ENCODE measurements around the gene RAD51B. TPM values are rescaled to one million over a fixed set of nuclear protein-coding genes. Genes with fewer than 3 reads are reported as not detected.
"Not testable (repeated sequence)": the region's sequence is repeated elsewhere in the genome, so short reads cannot be mapped to it uniquely, and the experiment has no call there.

The RAD51B gene
- total RNA-seq, 1 donor from 2014 or later = 8.9 TPM

DNA sequence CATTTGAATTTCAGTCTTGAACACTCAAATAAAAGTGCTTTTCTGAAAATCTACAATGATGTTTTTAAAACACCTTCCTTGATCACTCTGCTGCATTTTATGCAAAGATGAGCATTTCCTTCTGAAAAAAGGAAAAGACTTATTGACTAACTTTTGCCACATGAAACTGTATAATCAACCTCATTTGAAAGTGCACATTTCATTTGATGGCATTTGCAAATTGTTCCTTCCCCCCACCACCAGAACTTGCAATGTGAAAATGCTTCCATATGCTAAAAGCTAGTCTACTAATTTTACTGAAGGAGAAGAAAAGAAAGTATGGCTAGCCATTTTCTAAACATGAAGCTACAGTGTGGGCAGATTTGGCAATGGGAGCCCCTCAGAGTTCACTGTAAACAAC is 159.2 kb downstream of the RAD51B start:
- DNase-seq (ENCODE audit: low read depth in 2 of 2) = no peak

- no peak for DNase-seq (ENCODE audit: low read depth in 2 of 2)
Measured at GRCh38 chr14:67982711-67983608, 163.4 kb downstream of the RAD51B start.

DNA sequence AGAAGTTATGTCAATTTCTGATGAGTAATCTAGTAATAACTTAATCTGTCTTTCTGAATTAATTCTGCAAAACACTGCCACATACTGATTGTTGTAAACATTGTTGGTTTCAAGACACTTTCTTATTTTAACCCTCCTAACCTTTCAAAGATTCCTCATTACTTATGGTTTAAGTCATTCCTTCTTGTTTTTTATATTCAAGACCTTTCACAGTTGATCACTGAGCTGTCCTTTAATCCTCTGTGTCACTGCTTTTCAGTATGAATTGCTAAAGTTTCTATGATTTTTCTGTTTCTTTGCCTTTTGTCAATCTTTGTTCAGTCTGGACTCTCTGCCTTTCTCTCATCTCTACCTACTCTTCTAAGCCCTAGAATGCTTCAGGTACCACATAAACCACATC is 164.7 kb downstream of the RAD51B start:
- no peak for DNase-seq (ENCODE audit: low read depth in 2 of 2)

- DNase-seq (ENCODE audit: low read depth in 2 of 2) = no peak
Measured at GRCh38 chr14:67986131-67986841, 166.7 kb downstream of the RAD51B start.

DNA sequence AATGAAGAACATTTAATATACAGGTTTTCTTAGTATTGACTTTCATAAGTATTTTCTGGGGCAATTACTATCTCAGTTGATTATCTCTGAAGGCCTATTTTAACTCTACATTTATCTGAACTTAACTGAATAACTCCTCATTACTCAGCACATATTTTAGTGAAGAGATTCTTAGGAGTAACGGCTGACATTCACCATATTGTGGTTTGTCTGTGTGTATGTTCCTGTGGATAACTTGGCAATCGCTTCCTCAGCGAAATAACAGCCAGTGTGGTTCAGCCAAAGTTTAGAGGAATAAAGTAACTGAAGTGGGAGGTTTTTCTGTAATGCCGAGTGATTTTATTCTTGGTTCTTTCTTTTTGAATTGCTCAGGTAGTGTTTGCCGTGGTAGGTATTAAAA is 168.0 kb downstream of the RAD51B start:
- DNase-seq (ENCODE audit: low read depth in 2 of 2) = peak; percentile 6 to 62

- DNase-seq (ENCODE audit: low read depth in 2 of 2) = not testable (repeated sequence)
Measured at GRCh38 chr14:67988210-67988609, 168.6 kb downstream of the RAD51B start.

- DNase-seq (ENCODE audit: low read depth in 2 of 2) = no peak
Measured at GRCh38 chr14:67990576-67990975, 171.0 kb downstream of the RAD51B start.

GRCh38 chr14:67994531-67994930 is 175.0 kb downstream of the RAD51B start:
- no peak for DNase-seq (ENCODE audit: low read depth in 2 of 2)

DNA sequence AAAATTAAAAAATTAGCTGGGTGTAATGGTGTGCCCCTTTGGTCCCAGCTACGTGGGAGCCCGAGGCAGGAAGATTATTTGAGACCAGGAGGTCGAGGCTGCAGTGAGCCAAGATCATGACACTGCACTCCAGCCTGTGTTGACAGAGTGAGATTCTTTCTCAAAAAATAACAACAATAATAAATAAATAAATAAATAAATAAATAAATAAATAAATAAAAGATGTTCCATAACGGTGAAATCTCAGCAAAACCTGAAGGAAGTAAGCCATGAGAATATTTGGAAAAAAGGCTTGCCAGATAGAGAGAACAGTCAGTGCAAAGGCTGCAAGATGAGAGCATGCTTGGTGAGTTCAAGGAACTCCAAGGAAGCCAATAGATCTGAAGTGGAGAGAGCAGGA is 176.7 kb downstream of the RAD51B start:
- no peak for DNase-seq (ENCODE audit: low read depth in 2 of 2)

DNA sequence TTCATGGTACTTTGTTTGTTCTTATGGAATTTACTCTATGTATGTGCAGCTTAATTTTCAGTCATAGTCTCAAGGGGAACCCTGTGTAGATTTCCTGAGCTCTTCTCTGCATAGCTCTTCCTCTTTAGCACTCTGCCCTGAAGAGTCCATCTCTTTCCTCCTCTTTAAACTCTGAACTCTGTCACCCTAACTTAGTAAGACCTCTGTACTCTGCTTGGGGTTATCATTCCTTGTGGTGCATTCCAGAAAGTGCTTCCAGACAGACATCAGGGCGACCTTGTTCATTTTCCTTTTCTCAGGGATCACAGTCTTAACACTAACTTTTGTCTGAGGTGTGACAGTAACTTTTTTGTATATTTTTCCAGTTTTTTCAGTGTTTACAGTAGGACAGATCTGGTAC is 179.3 kb downstream of the RAD51B start:
- DNase-seq (ENCODE audit: low read depth in 2 of 2) = no peak

- DNase-seq (ENCODE audit: low read depth in 2 of 2) = no peak
Measured at GRCh38 chr14:67999290-67999689, 179.7 kb downstream of the RAD51B start.

DNA sequence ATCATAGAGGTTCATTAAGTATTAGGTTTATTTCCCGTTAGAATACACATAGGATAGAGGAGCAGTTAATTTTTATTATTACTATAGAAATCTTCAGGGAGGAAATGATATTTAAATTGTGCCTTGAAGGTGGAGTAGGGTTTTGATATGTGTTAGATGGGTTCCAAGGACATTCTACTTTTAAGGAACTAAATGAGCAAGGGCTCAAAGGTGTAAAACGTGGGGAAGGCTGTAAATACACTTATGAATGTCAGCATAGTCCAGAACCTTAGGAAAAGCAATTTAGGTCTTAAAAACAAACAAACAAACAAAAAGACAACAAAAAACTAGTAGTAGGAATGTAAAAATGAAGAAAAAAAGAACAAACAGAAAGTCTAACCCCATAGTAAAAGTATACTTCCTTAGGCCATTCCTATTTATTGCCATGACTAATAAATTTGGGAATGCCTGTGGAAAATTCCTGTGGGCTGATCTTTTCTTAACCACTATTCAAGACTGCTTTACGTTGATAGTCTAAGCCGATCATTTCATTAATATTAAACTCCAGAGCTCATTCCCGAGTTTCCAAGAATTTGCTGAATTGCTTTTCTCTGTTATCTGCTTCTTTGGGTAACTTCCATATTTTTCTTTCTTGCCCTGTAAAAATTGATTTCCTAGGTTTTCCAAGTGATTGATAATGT is 180.3 kb downstream of the RAD51B start:
- peak; percentile 8 to 15 for DNase-seq (ENCODE audit: low read depth in 2 of 2)

DNA sequence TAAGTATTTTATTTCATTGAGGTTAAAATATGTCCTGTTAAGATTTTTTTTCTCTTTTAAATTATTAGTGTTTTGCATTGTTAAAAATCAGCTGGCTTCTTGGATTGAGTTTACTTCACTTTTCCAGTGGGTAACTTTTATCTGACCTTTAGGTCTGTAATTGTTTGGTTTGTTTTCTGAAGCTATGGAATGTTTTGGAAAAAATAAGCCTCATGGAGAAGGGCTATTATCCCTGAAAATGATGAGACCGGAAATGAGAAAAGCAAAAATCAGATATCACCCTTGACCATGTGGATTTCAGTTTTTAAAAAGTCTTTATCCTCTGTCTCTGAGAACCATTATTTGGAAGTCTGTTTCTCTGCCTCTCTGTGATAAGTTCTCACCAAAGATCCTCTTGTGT is 180.9 kb downstream of the RAD51B start:
- DNase-seq (ENCODE audit: low read depth in 2 of 2) = peak in 1 of 2 donors; percentile 52

- DNase-seq (ENCODE audit: low read depth in 2 of 2) = no peak
Measured at GRCh38 chr14:68008491-68008890, 188.9 kb downstream of the RAD51B start.

- DNase-seq (ENCODE audit: low read depth in 2 of 2) = peak; percentile 79 to 86
Measured at GRCh38 chr14:68011406-68012028, 191.9 kb downstream of the RAD51B start.

DNA sequence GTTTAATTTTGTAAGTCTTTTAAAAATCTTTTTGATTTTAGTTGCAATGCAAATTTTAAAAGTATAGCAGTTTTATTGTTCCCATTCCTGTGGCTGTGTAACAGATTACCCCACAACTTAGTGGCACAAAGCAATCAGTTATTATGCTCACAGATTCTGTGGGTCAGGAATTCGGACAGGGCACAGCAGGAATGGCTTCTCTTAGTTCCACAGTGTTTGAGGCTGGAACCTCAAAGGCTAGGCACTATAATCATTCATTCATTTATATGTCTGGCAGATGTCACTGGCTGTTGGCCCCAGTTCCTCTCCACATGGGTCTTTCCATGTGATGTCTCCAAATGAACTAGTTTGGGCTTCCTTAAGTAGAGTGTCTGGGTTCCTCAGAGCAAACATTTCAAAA is 193.3 kb downstream of the RAD51B start:
- no peak for DNase-seq (ENCODE audit: low read depth in 2 of 2)

DNA sequence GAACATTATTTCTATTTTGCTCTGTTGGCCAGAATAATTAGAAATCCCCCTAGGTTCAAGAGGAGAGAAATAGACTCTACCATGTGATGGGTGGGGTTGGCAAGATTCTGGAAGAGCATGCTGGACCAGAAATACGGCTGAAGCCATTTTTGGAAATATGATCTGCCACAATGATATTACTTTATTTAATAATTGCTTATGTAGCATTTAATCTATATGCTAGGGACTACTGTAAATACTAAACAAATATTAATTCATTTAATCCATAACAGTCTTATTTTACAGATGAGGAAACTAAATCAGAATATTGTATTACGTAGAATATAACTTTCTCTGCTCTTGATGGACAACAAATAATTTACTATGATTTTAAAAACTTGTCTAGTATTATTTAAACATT is 193.7 kb downstream of the RAD51B start:
- DNase-seq (ENCODE audit: low read depth in 2 of 2) = no peak

- no peak for DNase-seq (ENCODE audit: low read depth in 2 of 2)
Measured at GRCh38 chr14:68014771-68015170, 195.2 kb downstream of the RAD51B start.

- no peak for DNase-seq (ENCODE audit: low read depth in 2 of 2)
Measured at GRCh38 chr14:68015356-68016254, 196.0 kb downstream of the RAD51B start.

- DNase-seq (ENCODE audit: low read depth in 2 of 2) = no peak
Measured at GRCh38 chr14:68016255-68016914, 196.8 kb downstream of the RAD51B start.

Measured in lung microvascular endothelial cell (primary cell).